Middle frontal gyrus (tissue), 1 donor: ENCODE data around the gene CD33.

ENCODE experiments used
- DNase-seq: peaks from one replicate; pipeline ENCODE4 v3.0.0-alpha.2; 2015; ENCODE audit warnings: low spot score; ENCODE audit errors: extremely low spot score

The CD33 gene

DNA sequence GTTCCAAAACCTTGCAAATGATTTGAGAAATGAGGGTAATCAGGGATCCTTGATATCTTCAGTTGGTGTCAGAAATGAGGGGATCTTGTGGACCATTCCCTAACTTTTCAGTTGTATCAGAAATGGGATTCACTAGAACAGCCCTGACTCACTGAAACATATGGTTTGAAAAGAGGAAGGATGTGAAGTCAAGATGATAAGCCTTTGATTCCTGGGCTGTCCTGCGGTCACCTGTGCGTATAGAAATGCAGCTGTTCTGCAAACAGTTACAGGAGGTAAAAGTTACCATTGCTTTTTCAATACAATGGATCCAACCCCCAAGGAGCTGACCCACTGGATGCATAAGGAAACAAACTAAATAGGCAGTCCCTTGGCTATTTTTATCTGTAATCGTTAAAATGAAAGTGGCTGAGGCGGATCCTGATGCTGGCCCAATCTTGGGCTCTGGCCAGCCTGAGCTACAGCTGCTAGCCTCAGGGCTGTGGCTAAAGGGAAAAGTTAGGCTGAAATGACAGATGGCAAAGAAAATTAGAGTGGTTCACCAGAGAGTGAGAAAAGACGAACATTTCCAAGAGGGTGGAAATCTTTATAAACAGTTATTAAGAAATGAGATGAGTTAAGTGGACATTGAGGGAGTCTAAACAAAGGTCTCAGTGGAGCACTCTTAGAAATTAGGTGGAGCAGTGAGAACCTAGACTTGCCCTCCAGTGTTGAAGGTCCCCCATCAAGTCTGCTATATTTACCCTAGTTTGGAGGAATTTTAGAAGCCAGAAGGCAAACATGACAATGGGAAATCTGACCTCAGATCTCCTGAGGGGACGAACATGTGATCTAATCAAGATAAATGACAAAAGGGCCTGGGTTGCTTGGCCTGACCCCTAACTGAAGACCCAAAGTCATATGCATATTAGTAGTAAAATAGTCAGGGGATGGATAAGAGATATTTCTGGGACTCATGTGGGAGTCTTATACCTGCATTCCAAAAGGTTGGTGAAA lies 33.6 kb downstream of the CD33 start:
- no peak for DNase-seq

- DNase-seq: no peak
Observed at GRCh38 chr19:51259348-51260245, 34.7 kb downstream of the CD33 start.

- DNase-seq: no peak
Observed at GRCh38 chr19:51263808-51264207, 38.9 kb downstream of the CD33 start.

DNA sequence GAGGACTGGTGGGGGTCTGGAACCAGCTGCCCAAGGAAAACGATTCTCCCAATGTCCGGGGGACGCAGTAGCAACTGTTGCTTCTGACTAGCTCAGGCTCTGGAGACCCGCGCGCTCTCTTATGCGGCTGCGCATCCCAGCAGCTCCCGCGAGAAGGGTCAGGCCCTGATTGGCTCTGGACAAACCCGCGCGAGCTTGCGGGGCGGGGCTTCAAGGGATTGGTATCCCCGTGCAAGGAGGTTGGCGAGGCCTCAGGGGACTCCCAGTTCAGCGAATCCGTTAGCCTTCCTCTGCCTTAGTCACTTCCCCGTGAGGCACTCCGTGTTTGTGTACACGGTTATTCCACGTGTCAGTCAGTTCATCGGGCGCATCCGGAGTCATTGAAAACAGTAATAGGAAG lies 46.2 kb downstream of the CD33 start:
- no peak for DNase-seq

DNA sequence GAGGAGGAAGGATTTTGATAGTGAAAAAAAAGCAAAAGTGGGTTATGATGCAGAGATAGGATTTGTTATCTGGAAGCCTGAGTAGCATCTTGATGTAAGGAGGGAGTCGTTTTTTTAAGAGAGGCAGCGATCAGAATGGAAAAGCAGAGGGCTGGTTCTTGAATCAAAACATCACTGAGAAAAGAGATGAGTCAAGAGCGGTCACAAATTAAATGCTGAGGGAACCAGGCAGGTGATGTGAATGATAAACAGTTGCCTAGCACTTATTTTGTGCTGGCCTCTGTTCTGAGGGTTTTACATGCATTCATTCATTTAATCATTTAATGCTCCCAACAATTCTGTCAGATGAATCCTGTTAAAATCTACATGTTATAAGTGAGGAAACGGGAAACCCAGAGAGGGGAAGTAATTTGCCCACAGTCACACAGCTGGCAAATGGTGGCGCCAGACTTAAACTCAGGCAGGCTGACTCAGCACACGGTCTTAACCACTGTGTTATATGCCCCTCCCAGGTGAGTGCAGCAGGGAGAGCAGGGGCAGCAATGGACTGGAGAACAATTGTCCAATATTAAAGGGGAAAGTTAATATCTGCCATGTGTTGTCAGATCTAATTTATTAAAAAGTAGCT lies 47.4 kb downstream of the CD33 start:
- no peak for DNase-seq

GRCh38 chr19:51274049-51274770 lies 49.3 kb downstream of the CD33 start:
- DNase-seq: no peak

DNA sequence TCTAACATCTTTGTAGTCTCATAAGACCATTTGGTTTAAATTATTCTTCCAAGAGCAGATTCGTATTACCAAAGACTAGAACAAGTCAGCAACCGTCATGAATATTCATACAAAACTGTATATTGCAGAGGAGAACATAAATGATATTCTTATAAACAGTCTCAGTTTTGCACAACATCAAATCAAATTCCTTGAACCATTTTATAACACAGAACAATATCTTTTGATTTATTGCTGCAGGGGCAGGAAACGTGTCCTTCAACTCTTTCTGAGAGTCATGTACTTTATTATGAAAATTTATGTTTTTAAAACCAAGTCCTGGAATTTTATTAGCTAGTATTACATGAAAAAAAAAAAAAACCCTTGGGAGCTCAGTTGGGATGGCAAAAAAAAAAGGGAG lies 52.2 kb downstream of the CD33 start:
- no peak for DNase-seq

GRCh38 chr19:51282335-51282734 lies 57.5 kb downstream of the CD33 start:
- no peak for DNase-seq

- DNase-seq: no peak
Observed at GRCh38 chr19:51285682-51286081, 60.8 kb downstream of the CD33 start.
